ENCODE results near the gene RANBP3. TPM values are rescaled to one million over a fixed set of nuclear protein-coding genes. Genes with fewer than 3 reads are reported as not detected.

The RANBP3 gene
- total and polyA plus RNA-seq, 4 donors = 42.0 to 88.6 (median 63.0) TPM

- no peaks in the 10 kb centered on the region for H3K9me3 ChIP-seq (ENCODE audit: control insufficient read depth, insufficient read depth, low read length)
- no peak for DNase-seq (ENCODE audit: low read depth in 4 of 6, low spot score in 6 of 6)
- no peaks in the 10 kb centered on the region for H3K27me3 ChIP-seq (ENCODE audit: control insufficient read depth, insufficient read depth, low read length)
- no peak overlapping the region for H3K27ac ChIP-seq (ENCODE audit: low read depth, low read length)
- peaks cover 85% of the 10 kb centered on the region for H3K36me3 ChIP-seq (ENCODE audit: control insufficient read depth, insufficient read depth, low read length)
- H3K4me3 ChIP-seq (ENCODE audit: low read depth, low read length) = no peak overlapping the region
- H3K4me1 ChIP-seq (ENCODE audit: control insufficient read depth, insufficient read depth, low read length) = peaks cover 43% of the 10 kb centered on the region
- 88% methylated on average over 14 of the region's 20 CpGs for WGBS (ENCODE audit: insufficient coverage)
These were observed 44.4 kb downstream of the RANBP3 start for GRCh38 chr19:5933391-5934068.

- Histone ChIP-seq H3K27ac (ENCODE audit: low read depth, low read length) (no peak overlapping the region), H3K36me3 (ENCODE audit: control insufficient read depth, insufficient read depth, low read length) (peaks cover 88% of the 10 kb centered on the region), H3K27me3 (ENCODE audit: control insufficient read depth, insufficient read depth, low read length) (no peaks in the 10 kb centered on the region), H3K4me1 (ENCODE audit: control insufficient read depth, insufficient read depth, low read length) (peaks cover 43% of the 10 kb centered on the region), H3K4me3 (ENCODE audit: low read depth, low read length) (no peak overlapping the region), H3K9me3 (ENCODE audit: control insufficient read depth, insufficient read depth, low read length) (no peaks in the 10 kb centered on the region)
- DNase-seq (ENCODE audit: low read depth in 4 of 6, low spot score in 6 of 6) = no peak
- 92% methylated on average over 21 of the region's 21 CpGs for WGBS (ENCODE audit: insufficient coverage)
These were observed 45.2 kb downstream of the RANBP3 start for GRCh38 chr19:5932609-5933262.

- Histone ChIP-seq H3K4me3 (ENCODE audit: low read depth, low read length) (no peak overlapping the region), H3K27ac (ENCODE audit: low read depth, low read length) (no peak overlapping the region), H3K36me3 (ENCODE audit: control insufficient read depth, insufficient read depth, low read length) (peaks cover 88% of the 10 kb centered on the region), H3K27me3 (ENCODE audit: control insufficient read depth, insufficient read depth, low read length) (no peaks in the 10 kb centered on the region), H3K4me1 (ENCODE audit: control insufficient read depth, insufficient read depth, low read length) (peaks cover 42% of the 10 kb centered on the region), H3K9me3 (ENCODE audit: control insufficient read depth, insufficient read depth, low read length) (no peaks in the 10 kb centered on the region)
- no peak for DNase-seq (ENCODE audit: low read depth in 4 of 6, low spot score in 6 of 6)
- 90% methylated on average over 13 of the region's 18 CpGs for WGBS (ENCODE audit: insufficient coverage)
These were observed 45.8 kb downstream of the RANBP3 start for GRCh38 chr19:5932146-5932545.

- no peak overlapping the region for H3K27ac ChIP-seq (ENCODE audit: low read depth, low read length)
- peaks cover 92% of the 10 kb centered on the region for H3K36me3 ChIP-seq (ENCODE audit: control insufficient read depth, insufficient read depth, low read length)
- 79% methylated on average over 3 of the region's 11 CpGs for WGBS (ENCODE audit: insufficient coverage)
- no peak overlapping the region for H3K4me3 ChIP-seq (ENCODE audit: low read depth, low read length)
- no peaks in the 10 kb centered on the region for H3K9me3 ChIP-seq (ENCODE audit: control insufficient read depth, insufficient read depth, low read length)
- no peaks in the 10 kb centered on the region for H3K27me3 ChIP-seq (ENCODE audit: control insufficient read depth, insufficient read depth, low read length)
- peaks cover 42% of the 10 kb centered on the region for H3K4me1 ChIP-seq (ENCODE audit: control insufficient read depth, insufficient read depth, low read length)
- no peak for DNase-seq (ENCODE audit: low read depth in 4 of 6, low spot score in 6 of 6)
These were observed 46.7 kb downstream of the RANBP3 start for GRCh38 chr19:5931251-5931650.

GRCh38 chr19:5929625-5930024 lies 48.3 kb downstream of the RANBP3 start:
- 89% methylated on average over 12 of the region's 14 CpGs for WGBS (ENCODE audit: insufficient coverage)
- H3K4me3 ChIP-seq (ENCODE audit: low read depth, low read length) = no peak overlapping the region
- H3K4me1 ChIP-seq (ENCODE audit: control insufficient read depth, insufficient read depth, low read length) = peaks cover 30% of the 10 kb centered on the region
- no peaks in the 10 kb centered on the region for H3K27me3 ChIP-seq (ENCODE audit: control insufficient read depth, insufficient read depth, low read length)
- peaks cover 94% of the 10 kb centered on the region for H3K36me3 ChIP-seq (ENCODE audit: control insufficient read depth, insufficient read depth, low read length)
- no peak for DNase-seq (ENCODE audit: low read depth in 4 of 6, low spot score in 6 of 6)
- H3K27ac ChIP-seq (ENCODE audit: low read depth, low read length) = no peak overlapping the region
- no peaks in the 10 kb centered on the region for H3K9me3 ChIP-seq (ENCODE audit: control insufficient read depth, insufficient read depth, low read length)

- DNase-seq (ENCODE audit: low read depth in 4 of 6, low spot score in 6 of 6) = no peak
- no peak overlapping the region for H3K4me3 ChIP-seq (ENCODE audit: low read depth, low read length)
- no peaks in the 10 kb centered on the region for H3K27me3 ChIP-seq (ENCODE audit: control insufficient read depth, insufficient read depth, low read length)
- H3K9me3 ChIP-seq (ENCODE audit: control insufficient read depth, insufficient read depth, low read length) = no peaks in the 10 kb centered on the region
- 89% methylated on average over 9 of the region's 13 CpGs for WGBS (ENCODE audit: insufficient coverage)
- H3K4me1 ChIP-seq (ENCODE audit: control insufficient read depth, insufficient read depth, low read length) = peaks cover 30% of the 10 kb centered on the region
- H3K36me3 ChIP-seq (ENCODE audit: control insufficient read depth, insufficient read depth, low read length) = peaks cover 99% of the 10 kb centered on the region
- no peak overlapping the region for H3K27ac ChIP-seq (ENCODE audit: low read depth, low read length)
These were observed 48.8 kb downstream of the RANBP3 start for GRCh38 chr19:5929179-5929578.

- H3K4me3 ChIP-seq (ENCODE audit: low read depth, low read length) = no peak overlapping the region
- no peak for DNase-seq (ENCODE audit: low read depth in 4 of 6, low spot score in 6 of 6)
- peaks cover 100% of the 10 kb centered on the region for H3K36me3 ChIP-seq (ENCODE audit: control insufficient read depth, insufficient read depth, low read length)
- peaks cover 13% of the 10 kb centered on the region for H3K4me1 ChIP-seq (ENCODE audit: control insufficient read depth, insufficient read depth, low read length)
- no peaks in the 10 kb centered on the region for H3K9me3 ChIP-seq (ENCODE audit: control insufficient read depth, insufficient read depth, low read length)
- 94% methylated on average over 8 of the region's 8 CpGs for WGBS (ENCODE audit: insufficient coverage)
- H3K27me3 ChIP-seq (ENCODE audit: control insufficient read depth, insufficient read depth, low read length) = no peaks in the 10 kb centered on the region
- H3K27ac ChIP-seq (ENCODE audit: low read depth, low read length) = peak overlapping the region; percentile 67
These were observed 50.5 kb downstream of the RANBP3 start for GRCh38 chr19:5927441-5927821.

GRCh38 chr19:5926641-5927440 lies 51.1 kb downstream of the RANBP3 start:
- H3K4me1 ChIP-seq (ENCODE audit: control insufficient read depth, insufficient read depth, low read length) = peaks cover 8% of the 10 kb centered on the region
- no peaks in the 10 kb centered on the region for H3K9me3 ChIP-seq (ENCODE audit: control insufficient read depth, insufficient read depth, low read length)
- H3K27ac ChIP-seq (ENCODE audit: low read depth, low read length) = peak overlapping the region; percentile 67
- DNase-seq (ENCODE audit: low read depth in 4 of 6, low spot score in 6 of 6) = peak in 1 of 6 donors; percentile 69
- H3K36me3 ChIP-seq (ENCODE audit: control insufficient read depth, insufficient read depth, low read length) = peaks cover 99% of the 10 kb centered on the region
- no peaks in the 10 kb centered on the region for H3K27me3 ChIP-seq (ENCODE audit: control insufficient read depth, insufficient read depth, low read length)
- no peak overlapping the region for H3K4me3 ChIP-seq (ENCODE audit: low read depth, low read length)
- WGBS (ENCODE audit: insufficient coverage) = 75% methylated on average over 10 of the region's 14 CpGs

GRCh38 chr19:5925830-5926427 lies 52.0 kb downstream of the RANBP3 start:
- DNase-seq (ENCODE audit: low read depth in 4 of 6, low spot score in 6 of 6) = no peak
- no peaks in the 10 kb centered on the region for H3K27me3 ChIP-seq (ENCODE audit: control insufficient read depth, insufficient read depth, low read length)
- H3K4me3 ChIP-seq (ENCODE audit: low read depth, low read length) = no peak overlapping the region
- peaks cover 99% of the 10 kb centered on the region for H3K36me3 ChIP-seq (ENCODE audit: control insufficient read depth, insufficient read depth, low read length)
- H3K9me3 ChIP-seq (ENCODE audit: control insufficient read depth, insufficient read depth, low read length) = no peaks in the 10 kb centered on the region
- 96% methylated on average over 8 of the region's 18 CpGs for WGBS (ENCODE audit: insufficient coverage)
- no peak overlapping the region for H3K27ac ChIP-seq (ENCODE audit: low read depth, low read length)
- H3K4me1 ChIP-seq (ENCODE audit: control insufficient read depth, insufficient read depth, low read length) = peaks cover 8% of the 10 kb centered on the region
